SU-DHL-6 (cell line): ENCODE results near the gene KLK10.

Experiments used
- EZH2phosphoT487 ChIP-seq: fragments of 200-600 bp; sonication (generic), shearing (Covaris generic); conservative IDR thresholded peaks from 2 replicates; pipeline ENCODE4 v1.6.1; 2018; ENCODE audit warnings: mild to moderate bottlenecking, antibody characterized with exemption, low read length, moderate library complexity, mixed read lengths
- TF ChIP-seq, protein P1 (sequence below): fragments of 200-600 bp; sonication (generic); IDR thresholded peaks from one replicate; pipeline ENCODE4 v1.5.1; 2017; ENCODE audit warnings: antibody characterized with exemption, mild to moderate bottlenecking, low read length, moderate library complexity; ENCODE audit not compliant: insufficient read depth, poor library complexity, severe bottlenecking

DNA sequence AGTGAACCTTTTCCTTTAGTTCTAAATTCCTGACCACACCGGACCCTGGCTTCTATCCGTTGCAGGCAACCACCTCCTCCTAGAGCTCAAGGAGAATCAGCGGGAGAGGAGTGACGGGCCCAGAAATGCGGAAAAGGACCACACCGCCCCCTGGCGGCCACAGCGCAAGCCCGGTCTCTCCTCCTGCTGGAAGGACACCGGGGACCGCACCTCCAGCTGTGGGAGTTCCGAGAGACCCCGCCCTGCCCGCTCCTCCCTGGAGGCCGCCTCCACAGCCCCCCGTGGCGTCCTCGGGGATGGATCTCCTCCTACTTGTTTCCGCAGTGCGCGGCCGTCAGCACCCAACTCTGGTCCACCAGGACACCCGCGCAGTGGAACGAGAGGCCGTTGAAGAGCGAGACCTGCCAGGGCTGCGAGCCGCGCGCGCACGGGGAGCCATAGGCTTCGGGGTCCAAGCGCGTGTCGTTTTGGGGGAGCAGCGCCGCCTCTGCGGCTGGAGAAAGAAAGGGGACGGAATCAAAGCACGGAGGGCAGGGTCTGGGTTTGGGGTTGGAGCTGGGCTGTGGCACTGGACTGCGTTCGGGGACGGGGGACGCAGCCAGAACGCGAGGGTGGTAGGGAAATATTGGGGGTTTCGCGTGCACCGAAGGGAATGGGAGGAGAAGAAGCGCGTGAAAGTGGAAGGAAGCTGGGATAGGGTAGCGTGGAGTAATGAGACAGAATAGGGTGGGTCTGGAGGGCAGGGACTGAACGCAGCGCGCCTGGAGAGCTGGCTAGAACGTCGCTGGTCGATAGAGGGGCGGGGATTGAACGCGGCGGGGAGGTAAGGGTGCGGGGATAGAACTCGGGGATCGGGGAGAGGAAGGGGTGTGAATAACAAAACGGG lies 2.5 kb downstream of the KLK10 start:
- TF ChIP-seq EZH2phosphoT487 = no peak
- TF ChIP-seq, protein P1, sequence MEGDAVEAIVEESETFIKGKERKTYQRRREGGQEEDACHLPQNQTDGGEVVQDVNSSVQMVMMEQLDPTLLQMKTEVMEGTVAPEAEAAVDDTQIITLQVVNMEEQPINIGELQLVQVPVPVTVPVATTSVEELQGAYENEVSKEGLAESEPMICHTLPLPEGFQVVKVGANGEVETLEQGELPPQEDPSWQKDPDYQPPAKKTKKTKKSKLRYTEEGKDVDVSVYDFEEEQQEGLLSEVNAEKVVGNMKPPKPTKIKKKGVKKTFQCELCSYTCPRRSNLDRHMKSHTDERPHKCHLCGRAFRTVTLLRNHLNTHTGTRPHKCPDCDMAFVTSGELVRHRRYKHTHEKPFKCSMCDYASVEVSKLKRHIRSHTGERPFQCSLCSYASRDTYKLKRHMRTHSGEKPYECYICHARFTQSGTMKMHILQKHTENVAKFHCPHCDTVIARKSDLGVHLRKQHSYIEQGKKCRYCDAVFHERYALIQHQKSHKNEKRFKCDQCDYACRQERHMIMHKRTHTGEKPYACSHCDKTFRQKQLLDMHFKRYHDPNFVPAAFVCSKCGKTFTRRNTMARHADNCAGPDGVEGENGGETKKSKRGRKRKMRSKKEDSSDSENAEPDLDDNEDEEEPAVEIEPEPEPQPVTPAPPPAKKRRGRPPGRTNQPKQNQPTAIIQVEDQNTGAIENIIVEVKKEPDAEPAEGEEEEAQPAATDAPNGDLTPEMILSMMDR = peak; percentile 38
